Measurements from ENCODE around the gene DPH2.

DNA sequence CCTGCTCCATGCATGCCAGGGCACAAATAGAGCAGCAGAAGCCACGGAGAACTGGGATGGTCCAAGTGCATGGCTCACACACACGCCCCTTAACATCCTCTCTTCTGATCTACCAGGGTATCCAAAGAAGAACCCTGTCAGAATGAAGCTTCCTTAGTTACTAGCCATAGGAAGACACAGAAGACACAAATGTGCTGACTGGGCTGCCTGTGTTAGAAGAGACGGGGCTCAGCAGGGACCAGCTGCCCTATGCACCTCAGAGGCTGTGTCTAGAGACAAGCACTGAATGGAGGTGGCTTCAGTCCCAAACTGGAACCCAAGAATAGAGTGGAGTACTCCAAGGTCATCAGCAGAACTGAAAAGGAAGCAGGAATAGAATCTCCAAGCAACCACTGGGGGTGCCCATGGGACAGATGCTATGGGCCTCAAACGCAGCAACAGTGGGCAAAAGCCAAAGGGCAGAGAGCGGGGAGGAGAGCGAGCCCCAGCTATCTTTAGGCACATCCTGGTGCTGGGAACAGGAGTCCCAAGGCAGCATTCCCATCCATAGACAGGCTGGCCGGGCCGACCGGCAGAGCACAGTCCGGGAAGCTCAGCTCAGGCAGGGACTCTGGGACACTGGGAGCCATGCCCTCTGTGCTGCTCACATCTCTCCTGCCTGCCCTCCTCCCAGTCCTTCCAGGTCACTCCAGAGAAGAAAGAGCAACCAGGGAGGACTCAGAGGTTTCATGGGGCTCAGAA lies 51.9 kb downstream of the DPH2 start:
- TF ChIP-seq POLR2AphosphoS5 (IDR thresholded peaks at IDR 0.05; ENCODE audit: borderline replicate concordance, low read depth, low read length) (no peak), EZH2 (IDR thresholded peaks at IDR 0.05) (no peak)
